GM12878 (cell line): ENCODE results near the gene HLA-DMA. TPM values are rescaled to one million over a fixed set of nuclear protein-coding genes. Genes with fewer than 3 reads are reported as not detected.

ENCODE experiments used
- CHD1 ChIP-seq: IDR thresholded peaks from 2 replicates; pipeline ENCODE4 v1.6.1; 2012; ENCODE audit warnings: low read depth, low read length, improper control_type of control experiment
- CUX1 ChIP-seq: IDR thresholded peaks from 2 replicates; pipeline ENCODE4 v1.6.1; 2012; ENCODE audit warnings: improper control_type of control experiment, low read depth, low read length; ENCODE audit not compliant: insufficient replicate concordance
- EED ChIP-seq: sonication (generic); IDR thresholded peaks from 2 replicates; pipeline ENCODE4 v1.6.1; 2016; ENCODE audit warnings: antibody characterized with exemption, low read depth
- ETV6 ChIP-seq, 2 experiments: fragments of 450-650 bp in 1 of 2; IDR thresholded peaks in 1 of 2; conservative IDR thresholded peaks in 1 of 2; 2 replicates each; pipeline ENCODE4 v1.6.1; 2014; ENCODE audit warnings: antibody characterized with exemption in 1 of 2, borderline replicate concordance in 1 of 2, low read depth in 1 of 2, mild to moderate bottlenecking in 1 of 2, moderate library complexity in 1 of 2
- FOXK2 ChIP-seq: fragments of 450-650 bp; IDR thresholded peaks from 2 replicates; pipeline ENCODE4 v1.6.1; 2017; ENCODE audit warnings: mild to moderate bottlenecking, moderate library complexity
- KAT2A ChIP-seq: conservative IDR thresholded peaks from 2 replicates; pipeline ENCODE4 v1.6.1; 2011; ENCODE audit warnings: low read depth, low read length; ENCODE audit not compliant: control insufficient read depth
- MAX ChIP-seq: IDR thresholded peaks from 2 replicates; pipeline ENCODE4 v1.6.1; 2012; ENCODE audit warnings: low read depth, low read length, improper control_type of control experiment
- MEF2A ChIP-seq: IDR thresholded peaks from 2 replicates; pipeline ENCODE4 v1.6.1; 2011; ENCODE audit warnings: low read depth, mild to moderate bottlenecking, low read length, moderate library complexity; ENCODE audit not compliant: insufficient read depth
- MLLT1 ChIP-seq: fragments of 450-650 bp; IDR thresholded peaks from 2 replicates; pipeline ENCODE4 v1.6.1; 2016; ENCODE audit warnings: mild to moderate bottlenecking
- MTA2 ChIP-seq: fragments of 450-650 bp; IDR thresholded peaks from 2 replicates; pipeline ENCODE4 v1.6.1; 2016; ENCODE audit warnings: low read depth, mild to moderate bottlenecking, moderate library complexity
- MXI1 ChIP-seq: fragments of 150-350 bp; IDR thresholded peaks from 2 replicates; pipeline ENCODE4 v1.6.1; 2011; ENCODE audit warnings: low read depth, mild to moderate bottlenecking, inconsistent platforms, low read length, improper control_type of control experiment
- MYB ChIP-seq: fragments of 150-350 bp; IDR thresholded peaks from 2 replicates; pipeline ENCODE4 v1.6.1; 2014; ENCODE audit warnings: mild to moderate bottlenecking, low read depth, low read length, borderline replicate concordance
- NRF1 ChIP-seq: conservative IDR thresholded peaks from 2 replicates; pipeline ENCODE4 v1.6.1; 2011; ENCODE audit warnings: mild to moderate bottlenecking, low read depth, low read length, improper control_type of control experiment
- POLR2A ChIP-seq: IDR thresholded peaks from 2 replicates; pipeline ENCODE4 v1.6.1; 2011; ENCODE audit warnings: low read depth, mild to moderate bottlenecking, low read length
- RAD51 ChIP-seq: fragments of 450-650 bp; IDR thresholded peaks from 2 replicates; pipeline ENCODE4 v1.6.1; 2016; ENCODE audit warnings: moderate library complexity, mild to moderate bottlenecking, inconsistent platforms
- SMARCA5 ChIP-seq: fragments of 450-650 bp; IDR thresholded peaks from 2 replicates; pipeline ENCODE4 v1.6.1; 2017; ENCODE audit warnings: mild to moderate bottlenecking
- SREBF1 ChIP-seq: IDR thresholded peaks from 2 replicates; pipeline ENCODE4 v1.6.1; 2012; ENCODE audit warnings: mild to moderate bottlenecking, low read length
- STAT3 ChIP-seq: IDR thresholded peaks from 2 replicates; pipeline ENCODE4 v1.6.1; 2011; ENCODE audit warnings: low read depth, low read length, improper control_type of control experiment
- ZBTB11 ChIP-seq: fragments of 450-650 bp; formaldehyde crosslinking; IDR thresholded peaks from 2 replicates; pipeline ENCODE4 v1.5.0; 2022; ENCODE audit warnings: mild to moderate bottlenecking, missing genetic modification characterization
- ZSCAN29 ChIP-seq: fragments of 450-650 bp; IDR thresholded peaks from 2 replicates; pipeline ENCODE4 v1.6.1; 2017; ENCODE audit warnings: mild to moderate bottlenecking, moderate library complexity
- polyA plus RNA-seq, 11 experiments: library from polyadenylated mRNA; depleted of rRNA in 4 of 11; unstranded in 6 of 11; stranded (reverse) in 5 of 11; fragments of >200 nt; fragmentation: Nextera tagmentation in 4 of 11; fragmentation: Illumina TruSeq in 1 of 11; extraction: Ambion mirVana in 4 of 11; extraction: Trizol in 1 of 11; gene quantifications; 1 replicate in 1 of 11; 2 replicates in 10 of 11; pipeline versions ENCODE4 v1.2.1 to v1.2.3, GENCODE V29; 2011 to 2016; ENCODE audit warnings: inconsistent platforms in 2 of 11, missing spikeins in 2 of 11, low read depth in 1 of 11
- total RNA-seq, 4 experiments: library from RNA; depleted of rRNA in 3 of 4; stranded (reverse); fragments of >200 nt in 3 of 4; fragmentation: Illumina TruSeq in 1 of 4; extraction: Trizol in 1 of 4; gene quantifications; 2 replicates each; pipeline versions ENCODE4 v1.2.1 to v1.2.3, GENCODE V29; 2013 to 2021

HLA-DMA gene
- total and polyA plus RNA-seq, 10 of the 15 experiments (the other 5 are each of a cell fraction or from before 2014, with no cell fraction given), result 177 to 552 (median 309) TPM

- no peak for TF ChIP-seq MAX
- TF ChIP-seq CUX1, result no peak
- no peak for TF ChIP-seq CHD1
- TF ChIP-seq SMARCA5, result no peak
- TF ChIP-seq MTA2, result no peak
- TF ChIP-seq SREBF1, result no peak
- no peak for TF ChIP-seq ETV6 (conservative IDR thresholded peaks at IDR 0.05 in 1 of 2, IDR thresholded peaks at IDR 0.05 in 1 of 2; ENCODE audit: borderline replicate concordance in 1 of 2, low read depth in 1 of 2)
- no peak for TF ChIP-seq KAT2A
- TF ChIP-seq RAD51, result no peak
- TF ChIP-seq MXI1, result no peak
- no peak for TF ChIP-seq POLR2A
- no peak for TF ChIP-seq MYB
- TF ChIP-seq STAT3, result no peak
- no peak for TF ChIP-seq ZBTB11 (CRISPR knock-in tag)
- no peak for TF ChIP-seq MEF2A
- TF ChIP-seq MLLT1, result peak; percentile 57; the same call in 1 of the 2 replicates
- no peak for TF ChIP-seq ZSCAN29
- TF ChIP-seq EED, result peak; percentile 72
- TF ChIP-seq FOXK2, result no peak
- TF ChIP-seq NRF1, result no peak
These were observed 5.1 kb downstream of the HLA-DMA start (continued) for GRCh38 chr6:32947552-32948465.
